ENCODE data around the gene FAN1. TPM values are rescaled to one million over a fixed set of nuclear protein-coding genes. Genes with fewer than 3 reads are reported as not detected.
A peak's percentile ranks its signal among the peaks of the same experiment; 100 is the strongest.

Gene FAN1
- total and polyA plus RNA-seq, 2 donors (not counting 1 experiment from before 2014, with no cell fraction given) = 10.6 to 21.3 TPM

DNA sequence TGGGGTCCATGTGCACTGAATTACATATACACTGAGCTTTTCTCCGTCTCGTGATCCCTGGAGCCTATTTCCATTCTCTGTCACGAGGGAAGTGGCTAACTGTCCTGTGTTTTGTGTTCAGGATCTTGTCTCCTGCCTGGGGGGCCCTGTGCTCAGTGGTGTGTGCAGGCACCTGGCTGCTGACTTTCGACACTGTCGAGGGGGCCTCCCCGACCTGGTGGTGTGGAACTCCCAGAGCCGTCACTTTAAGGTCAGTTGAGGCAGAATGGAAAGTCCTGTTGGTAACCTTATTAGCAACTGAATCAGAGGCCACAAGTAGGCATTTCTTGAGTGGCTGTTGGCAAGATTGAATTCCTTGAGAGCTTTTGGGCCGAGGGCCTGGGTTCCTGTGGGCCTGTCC is 26.7 kb downstream of the FAN1 start:
- H3K9me3 Mint-ChIP-seq (ENCODE audit: insufficient read depth) = no peaks in the 10 kb centered on the region
- Histone ChIP-seq H3K9me3 (ENCODE audit: control extremely low read depth in 1 of 3, control insufficient read depth in 2 of 3, insufficient read depth in 1 of 3, low read length in 2 of 3) (no peaks in the 10 kb centered on the region), H3K27me3 (replicated peaks in 1 of 4; ENCODE audit: control extremely low read depth in 1 of 4, control insufficient read depth in 3 of 4, insufficient read depth in 4 of 4, low read length in 3 of 4) (no peaks in the 10 kb centered on the region), H3K27ac (ENCODE audit: low read length in 2 of 2) (no peak overlapping the region), H3K79me2 (ENCODE audit: control insufficient read depth, insufficient read depth, low read length) (no peaks in the 10 kb centered on the region), H3K4me3 (ENCODE audit: control extremely low read depth in 1 of 5, extremely low read depth in 1 of 5, insufficient read depth in 1 of 5, low read depth in 2 of 5, low read length in 4 of 5) (no peak overlapping the region), H3K36me3 (replicated peaks in 1 of 2; ENCODE audit: control extremely low read depth in 1 of 2, control insufficient read depth in 1 of 2, extremely low read depth in 1 of 2, insufficient read depth in 2 of 2, low read length in 1 of 2) (peaks cover 3 to 34% of the 10 kb centered on the region in 2 experiments), H3K9ac (ENCODE audit: low read length) (no peak overlapping the region), H2AFZ (ENCODE audit: insufficient read depth, low read depth, low read length, poor library complexity, severe bottlenecking) (no peak overlapping the region), H3K4me1 (ENCODE audit: control insufficient read depth in 2 of 2, insufficient read depth in 2 of 2, low read length in 2 of 2) (peaks cover 0 to 5% of the 10 kb centered on the region in 2 donors), H4K20me1 (ENCODE audit: control insufficient read depth, insufficient read depth, low read length, poor library complexity, severe bottlenecking) (no peaks in the 10 kb centered on the region), H3K4me2 (replicated peaks; ENCODE audit: low read depth, low read length, poor library complexity, severe bottlenecking) (no peak overlapping the region)
- DNase-seq (no peak), ATAC-seq (ENCODE audit: low read depth) (peak; percentile 17)
- WGBS (ENCODE audit: insufficient coverage) = 72% methylated on average over 8 of the region's 8 CpGs
- ChIA-PET POLR2A (no interaction called here), CTCF (interaction anchor here (5.3 kb wide), 1 partner anchor 199 kb away, joined by 29 read pairs; no protein-coding TSS in a partner anchor)
- TF ChIP-seq EZH2 (IDR thresholded peaks at IDR 0.05; ENCODE audit: borderline replicate concordance, insufficient read depth, low read depth, low read length, poor library complexity, severe bottlenecking) = no peak
- TF ChIP-seq, protein P1, sequence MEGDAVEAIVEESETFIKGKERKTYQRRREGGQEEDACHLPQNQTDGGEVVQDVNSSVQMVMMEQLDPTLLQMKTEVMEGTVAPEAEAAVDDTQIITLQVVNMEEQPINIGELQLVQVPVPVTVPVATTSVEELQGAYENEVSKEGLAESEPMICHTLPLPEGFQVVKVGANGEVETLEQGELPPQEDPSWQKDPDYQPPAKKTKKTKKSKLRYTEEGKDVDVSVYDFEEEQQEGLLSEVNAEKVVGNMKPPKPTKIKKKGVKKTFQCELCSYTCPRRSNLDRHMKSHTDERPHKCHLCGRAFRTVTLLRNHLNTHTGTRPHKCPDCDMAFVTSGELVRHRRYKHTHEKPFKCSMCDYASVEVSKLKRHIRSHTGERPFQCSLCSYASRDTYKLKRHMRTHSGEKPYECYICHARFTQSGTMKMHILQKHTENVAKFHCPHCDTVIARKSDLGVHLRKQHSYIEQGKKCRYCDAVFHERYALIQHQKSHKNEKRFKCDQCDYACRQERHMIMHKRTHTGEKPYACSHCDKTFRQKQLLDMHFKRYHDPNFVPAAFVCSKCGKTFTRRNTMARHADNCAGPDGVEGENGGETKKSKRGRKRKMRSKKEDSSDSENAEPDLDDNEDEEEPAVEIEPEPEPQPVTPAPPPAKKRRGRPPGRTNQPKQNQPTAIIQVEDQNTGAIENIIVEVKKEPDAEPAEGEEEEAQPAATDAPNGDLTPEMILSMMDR (IDR thresholded peaks at IDR 0.05) = no peak
- no peak overlapping the region for H3K4me3 Mint-ChIP-seq
- peaks cover 17% of the 10 kb centered on the region for H3K4me1 Mint-ChIP-seq
- intact Hi-C loops (cut with micrococcal nuclease) = no loop called here
- H3K27ac Mint-ChIP-seq = peak overlapping the region; percentile 46
- H3K27me3 Mint-ChIP-seq = no peaks in the 10 kb centered on the region

DNA sequence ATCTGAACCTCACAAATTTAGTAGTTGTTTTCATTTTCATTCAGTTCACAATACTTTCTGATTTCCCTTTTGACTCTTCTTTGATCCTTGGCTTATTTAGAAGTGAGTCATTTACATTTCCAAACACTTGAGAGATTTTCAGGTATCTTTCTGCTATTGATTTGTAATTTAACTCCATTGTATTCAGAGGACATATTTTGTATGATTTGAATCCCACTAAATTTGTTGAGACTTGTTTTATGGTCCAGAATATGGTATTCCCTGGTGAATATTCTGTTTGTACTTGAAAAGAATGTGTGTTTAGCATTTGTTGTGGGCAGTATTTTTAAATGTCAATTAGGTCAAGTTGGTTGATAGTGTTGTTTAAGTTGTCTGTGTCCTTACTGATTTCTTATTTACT is 29.6 kb downstream of the FAN1 start:
- TF ChIP-seq, protein P1 (IDR thresholded peaks at IDR 0.05) = no peak
- no peak for TF ChIP-seq EZH2 (IDR thresholded peaks at IDR 0.05; ENCODE audit: borderline replicate concordance, insufficient read depth, low read depth, low read length, poor library complexity, severe bottlenecking)
- Histone ChIP-seq H3K36me3 (replicated peaks in 1 of 2; ENCODE audit: control extremely low read depth in 1 of 2, control insufficient read depth in 1 of 2, extremely low read depth in 1 of 2, insufficient read depth in 2 of 2, low read length in 1 of 2) (peaks cover 0 to 15% of the 10 kb centered on the region in 2 experiments), H4K20me1 (ENCODE audit: control insufficient read depth, insufficient read depth, low read length, poor library complexity, severe bottlenecking) (peaks cover 2% of the 10 kb centered on the region), H3K79me2 (ENCODE audit: control insufficient read depth, insufficient read depth, low read length) (no peaks in the 10 kb centered on the region), H3K4me1 (ENCODE audit: control insufficient read depth in 2 of 2, insufficient read depth in 2 of 2, low read length in 2 of 2) (peaks cover 0 to 5% of the 10 kb centered on the region in 2 donors), H2AFZ (ENCODE audit: insufficient read depth, low read depth, low read length, poor library complexity, severe bottlenecking) (no peak overlapping the region), H3K27me3 (replicated peaks in 1 of 4; ENCODE audit: control extremely low read depth in 1 of 4, control insufficient read depth in 3 of 4, insufficient read depth in 4 of 4, low read length in 3 of 4) (no peaks in the 10 kb centered on the region), H3K4me2 (replicated peaks; ENCODE audit: low read depth, low read length, poor library complexity, severe bottlenecking) (no peak overlapping the region), H3K9me3 (ENCODE audit: control extremely low read depth in 1 of 3, control insufficient read depth in 2 of 3, insufficient read depth in 1 of 3, low read length in 2 of 3) (no peaks in the 10 kb centered on the region), H3K4me3 (ENCODE audit: control extremely low read depth in 1 of 5, extremely low read depth in 1 of 5, insufficient read depth in 1 of 5, low read depth in 2 of 5, low read length in 4 of 5) (no peak overlapping the region), H3K27ac (ENCODE audit: low read length in 2 of 2) (no peak overlapping the region), H3K9ac (ENCODE audit: low read length) (no peak overlapping the region)
- intact Hi-C loops (cut with micrococcal nuclease) = no loop called here
- ATAC-seq (ENCODE audit: low read depth) = no peak
- Mint-ChIP-seq H3K4me1 (peaks cover 17% of the 10 kb centered on the region), H3K4me3 (no peak overlapping the region), H3K9me3 (ENCODE audit: insufficient read depth) (no peaks in the 10 kb centered on the region), H3K27ac (no peak overlapping the region), H3K27me3 (no peaks in the 10 kb centered on the region)
- ChIA-PET POLR2A (no interaction called here), CTCF (interaction anchor here (5.3 kb wide), 1 partner anchor 196 kb away, joined by 29 read pairs; no protein-coding TSS in a partner anchor)
- no peak for DNase-seq

Measured in B cell (primary cell).